SK-N-SH (cell line): ENCODE results near the gene RASGRP4.

Experiments used
- CTCF ChIP-seq: fragments of 200-600 bp; sonication (generic); IDR thresholded peaks from 2 replicates; pipeline ENCODE4 v1.6.1; 2017; ENCODE audit warnings: antibody characterized with exemption, mild to moderate bottlenecking, moderate library complexity
- EZH2phosphoT487 ChIP-seq: fragments of 200-600 bp; sonication (generic); IDR thresholded peaks from 2 replicates; pipeline ENCODE4 v1.6.1; 2017; ENCODE audit warnings: low read depth, mixed run types, mild to moderate bottlenecking, antibody characterized with exemption, moderate library complexity, borderline replicate concordance
- FOXJ3 ChIP-seq: sonication (generic); formaldehyde crosslinking; IDR thresholded peaks from 2 replicates; pipeline ENCODE4 v1.5.1; 2020; ENCODE audit warnings: mild to moderate bottlenecking, missing genetic modification reagents
- JUND ChIP-seq: IDR thresholded peaks from 2 replicates; pipeline ENCODE4 v1.4.0; 2012
- MXI1 ChIP-seq: IDR thresholded peaks from 2 replicates; pipeline ENCODE4 v1.6.1; 2012; ENCODE audit warnings: mild to moderate bottlenecking, low read depth, low read length, improper control_type of control experiment
- TF ChIP-seq, protein P1 (sequence below): IDR thresholded peaks from 2 replicates; pipeline ENCODE4 v1.6.1; 2012; ENCODE audit warnings: mild to moderate bottlenecking, low read depth, low read length, moderate library complexity

- no peak for TF ChIP-seq EZH2phosphoT487
- no peak for TF ChIP-seq CTCF
- TF ChIP-seq, protein P1, sequence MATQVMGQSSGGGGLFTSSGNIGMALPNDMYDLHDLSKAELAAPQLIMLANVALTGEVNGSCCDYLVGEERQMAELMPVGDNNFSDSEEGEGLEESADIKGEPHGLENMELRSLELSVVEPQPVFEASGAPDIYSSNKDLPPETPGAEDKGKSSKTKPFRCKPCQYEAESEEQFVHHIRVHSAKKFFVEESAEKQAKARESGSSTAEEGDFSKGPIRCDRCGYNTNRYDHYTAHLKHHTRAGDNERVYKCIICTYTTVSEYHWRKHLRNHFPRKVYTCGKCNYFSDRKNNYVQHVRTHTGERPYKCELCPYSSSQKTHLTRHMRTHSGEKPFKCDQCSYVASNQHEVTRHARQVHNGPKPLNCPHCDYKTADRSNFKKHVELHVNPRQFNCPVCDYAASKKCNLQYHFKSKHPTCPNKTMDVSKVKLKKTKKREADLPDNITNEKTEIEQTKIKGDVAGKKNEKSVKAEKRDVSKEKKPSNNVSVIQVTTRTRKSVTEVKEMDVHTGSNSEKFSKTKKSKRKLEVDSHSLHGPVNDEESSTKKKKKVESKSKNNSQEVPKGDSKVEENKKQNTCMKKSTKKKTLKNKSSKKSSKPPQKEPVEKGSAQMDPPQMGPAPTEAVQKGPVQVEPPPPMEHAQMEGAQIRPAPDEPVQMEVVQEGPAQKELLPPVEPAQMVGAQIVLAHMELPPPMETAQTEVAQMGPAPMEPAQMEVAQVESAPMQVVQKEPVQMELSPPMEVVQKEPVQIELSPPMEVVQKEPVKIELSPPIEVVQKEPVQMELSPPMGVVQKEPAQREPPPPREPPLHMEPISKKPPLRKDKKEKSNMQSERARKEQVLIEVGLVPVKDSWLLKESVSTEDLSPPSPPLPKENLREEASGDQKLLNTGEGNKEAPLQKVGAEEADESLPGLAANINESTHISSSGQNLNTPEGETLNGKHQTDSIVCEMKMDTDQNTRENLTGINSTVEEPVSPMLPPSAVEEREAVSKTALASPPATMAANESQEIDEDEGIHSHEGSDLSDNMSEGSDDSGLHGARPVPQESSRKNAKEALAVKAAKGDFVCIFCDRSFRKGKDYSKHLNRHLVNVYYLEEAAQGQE: no peak
- TF ChIP-seq MXI1: no peak
- no peak for TF ChIP-seq JUND
- no peak for TF ChIP-seq FOXJ3
Measured at GRCh38 chr19:38458991-38459390, 33.0 kb upstream of the RASGRP4 start.
